ENCODE measurements around the gene CLIC1.
A peak's percentile ranks its signal among the peaks of the same experiment; 100 is the strongest.

The CLIC1 gene

DNA sequence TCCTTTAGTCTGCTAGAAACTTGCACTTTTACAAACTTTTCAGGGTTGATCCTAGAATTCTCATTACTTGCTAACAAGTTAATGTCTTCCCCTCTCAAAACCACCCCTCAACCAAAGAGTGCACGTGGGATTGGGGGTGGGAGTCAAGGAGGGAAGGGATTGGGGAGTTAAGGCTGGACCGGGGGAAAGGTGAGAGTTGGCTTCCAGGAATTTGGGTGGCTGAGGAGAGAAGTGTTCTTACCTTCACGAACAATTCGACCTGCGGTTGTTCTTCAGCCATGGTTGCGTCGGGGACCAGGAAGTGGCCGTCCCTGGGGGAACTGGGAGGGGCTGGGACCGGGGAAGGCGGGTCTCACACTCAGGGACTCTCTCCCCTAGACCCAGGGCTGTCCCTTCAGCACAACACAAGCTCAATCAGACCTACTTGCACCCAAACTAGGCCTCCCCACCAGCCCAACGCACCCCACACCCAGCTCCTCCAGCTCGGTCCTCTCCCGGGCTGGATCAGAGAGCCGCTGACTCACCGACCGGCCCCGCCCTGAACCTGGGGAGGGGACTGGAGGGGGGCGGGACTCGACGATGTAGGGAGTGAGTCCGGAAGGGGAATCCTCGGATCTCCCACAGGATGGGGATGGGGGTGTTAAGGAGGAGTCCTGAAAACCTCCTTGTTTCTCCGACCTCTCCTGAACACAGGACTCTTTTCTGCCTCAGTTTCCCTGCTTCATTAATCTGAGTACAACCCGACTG, at the start of gene CLIC1:
Gene CLIC1 (minus strand): TSS at position 510 of the 747 bp plus-strand sequence. CDS start 230 bp downstream, at position 280.
- DNase-seq (ENCODE audit: low read depth), result peak; percentile 64

GRCh38 chr6:31785475-31785874, 49.1 kb upstream of the CLIC1 start:
- DNase-seq (ENCODE audit: low read depth), result no peak

GRCh38 chr6:31784098-31784925, 48.0 kb upstream of the CLIC1 start:
- no peak for DNase-seq (ENCODE audit: low read depth)

- no peak for DNase-seq (ENCODE audit: low read depth)
These were observed 46.0 kb upstream of the CLIC1 start for GRCh38 chr6:31782126-31782855.

DNA sequence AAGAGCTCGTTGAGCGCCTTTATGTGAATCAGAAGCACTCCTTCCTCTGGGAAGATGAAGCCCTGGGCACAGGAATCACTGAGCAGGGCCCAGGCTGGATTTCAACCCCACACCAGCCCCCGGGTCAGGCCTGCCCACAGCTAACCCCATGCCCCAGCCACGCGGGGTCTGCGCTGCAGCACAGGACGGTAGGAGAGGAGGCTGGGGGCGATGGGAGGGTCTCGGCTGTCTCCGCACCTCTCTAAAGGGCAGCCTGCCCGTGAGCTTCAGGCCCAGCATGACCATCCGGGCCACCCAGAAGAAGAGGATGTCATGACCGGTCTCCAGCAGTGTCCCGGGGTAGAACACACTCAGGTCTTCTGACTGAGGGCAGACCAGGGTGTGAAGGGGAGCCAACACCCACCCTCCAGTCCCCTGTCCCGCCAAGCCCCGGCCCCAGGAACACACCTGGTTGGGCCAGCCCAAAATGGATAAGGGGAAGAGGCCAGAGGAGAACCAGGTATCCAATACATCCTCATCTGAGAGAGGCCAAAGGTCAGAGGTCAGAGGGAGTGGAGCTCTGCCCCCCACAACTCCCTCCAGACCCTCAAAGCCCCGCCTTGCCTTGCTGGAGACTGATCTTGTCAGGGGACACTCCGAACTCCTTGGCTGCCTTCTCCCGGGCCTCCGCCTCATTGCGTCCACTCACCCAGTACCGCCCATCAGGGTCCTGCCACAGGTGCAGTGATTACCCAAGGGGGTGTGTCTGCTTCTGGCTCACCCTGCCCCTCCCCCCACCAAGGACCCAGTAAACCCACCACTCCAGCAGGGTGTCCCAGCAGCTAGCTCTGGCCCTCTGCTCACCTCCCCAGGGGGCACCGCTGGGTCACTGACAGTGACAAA, 45.2 kb upstream of the CLIC1 start:
- no peak for DNase-seq (ENCODE audit: low read depth)

DNA sequence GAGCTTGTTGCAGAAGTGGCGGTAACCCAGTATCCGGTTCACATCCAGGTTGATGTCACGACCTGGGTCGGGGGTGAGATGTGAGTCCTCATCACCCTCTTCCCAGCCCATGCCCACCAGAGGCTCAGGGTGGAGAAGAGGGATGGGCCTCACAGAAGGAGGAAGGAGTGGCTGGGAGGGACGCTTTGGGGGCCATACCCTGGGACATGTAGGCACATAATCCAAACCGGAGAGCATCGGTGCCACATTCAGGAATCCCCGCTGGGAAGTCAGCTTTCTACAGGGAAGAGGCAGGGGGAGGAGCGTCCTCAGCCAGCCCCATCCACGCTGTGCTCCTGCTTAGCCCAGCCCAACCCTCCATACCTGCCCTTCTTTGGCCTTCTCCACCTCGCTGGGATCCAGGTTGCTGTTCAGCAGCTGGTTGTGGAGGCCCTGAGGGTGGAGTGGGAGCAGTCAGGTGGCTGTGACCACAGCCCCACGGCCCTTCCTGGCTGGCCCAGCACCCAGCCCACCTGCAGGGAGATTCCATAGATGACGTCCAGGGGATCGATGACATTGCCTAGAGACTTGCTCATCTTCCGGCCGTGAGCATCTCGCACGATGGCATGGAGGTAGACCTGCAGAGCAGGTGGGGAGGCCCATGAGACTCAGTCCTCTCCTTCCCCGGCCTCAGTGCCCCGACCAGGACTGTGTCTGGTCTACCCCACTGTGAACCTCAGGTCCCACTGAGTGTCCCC, 44.3 kb upstream of the CLIC1 start:
- no peak for DNase-seq (ENCODE audit: low read depth)

GRCh38 chr6:31779908-31780307, 43.6 kb upstream of the CLIC1 start:
- DNase-seq (ENCODE audit: low read depth), result no peak

GRCh38 chr6:31778999-31779885, 42.9 kb upstream of the CLIC1 start:
- no peak for DNase-seq (ENCODE audit: low read depth)

- DNase-seq (ENCODE audit: low read depth), result no peak
These were observed 41.9 kb upstream of the CLIC1 start for GRCh38 chr6:31778193-31778592.

- DNase-seq (ENCODE audit: low read depth), result no peak
These were observed 41.3 kb upstream of the CLIC1 start for GRCh38 chr6:31777667-31778050.

DNA sequence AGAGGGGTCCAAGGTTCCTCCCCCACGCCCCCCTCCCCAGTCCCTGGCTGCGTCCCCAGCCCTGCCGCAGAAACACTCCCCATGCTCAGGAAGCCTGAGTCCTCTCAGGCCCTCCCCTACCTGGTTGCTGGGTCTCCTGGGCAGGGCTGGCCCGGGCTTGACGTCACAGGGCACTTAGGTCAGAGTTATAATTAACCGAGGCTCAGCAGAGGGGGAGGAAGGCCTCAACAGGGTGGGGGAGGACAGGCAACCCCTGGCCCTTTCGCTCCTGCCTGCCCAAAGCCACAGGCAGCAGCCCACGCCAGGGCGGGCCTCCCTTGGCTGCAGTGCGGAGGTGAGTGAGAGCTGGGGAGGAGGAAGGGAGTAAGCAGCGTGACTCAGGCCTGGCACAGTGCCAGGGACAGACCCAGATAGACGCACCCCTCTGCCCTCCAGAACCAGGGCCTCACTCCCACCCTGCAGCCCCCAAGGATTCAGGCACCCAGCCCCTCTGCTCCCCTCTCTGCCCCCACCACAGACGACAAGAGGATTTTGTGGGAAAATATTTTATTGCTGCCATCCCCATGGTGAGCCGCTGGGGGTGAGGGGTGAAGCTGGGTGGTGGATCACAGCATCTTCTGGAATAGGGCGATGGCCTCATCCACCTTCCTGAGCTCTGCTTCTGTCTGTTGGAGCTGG, 40.8 kb upstream of the CLIC1 start, which contains the start of gene VWA7:
Gene VWA7 (minus strand): TSS at position 340 of the 678 bp plus-strand sequence. CDS start 549 bp downstream, outside the sequence.
- DNase-seq (ENCODE audit: low read depth), result peak; percentile 53

DNA sequence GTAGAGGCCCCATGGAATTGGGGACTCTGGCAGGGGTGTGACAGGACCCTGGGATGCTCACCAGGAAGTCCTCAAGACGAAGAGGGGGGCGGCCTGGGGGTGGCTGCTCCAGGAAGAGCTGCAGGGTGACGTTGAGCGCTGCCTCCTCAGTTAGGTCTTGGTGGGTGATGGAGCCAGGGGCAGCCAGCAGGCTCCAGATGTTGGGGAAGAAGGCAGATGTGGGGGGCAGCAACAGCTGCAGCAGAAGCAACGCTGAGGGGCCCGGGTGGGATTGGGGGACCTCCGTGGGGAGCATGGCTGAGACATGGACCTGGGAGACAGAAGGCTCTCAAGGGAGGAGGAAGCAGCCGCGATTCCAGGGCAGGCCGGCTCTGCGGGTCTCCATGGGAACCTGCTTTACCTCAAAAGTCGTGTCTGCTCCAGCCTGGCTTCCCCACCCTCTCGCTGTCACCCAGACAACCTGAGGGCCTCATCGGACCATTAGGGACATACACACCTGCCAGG, 40.2 kb upstream of the CLIC1 start:
- DNase-seq (ENCODE audit: low read depth), result no peak

- no peak for DNase-seq (ENCODE audit: low read depth)
These were observed 39.5 kb upstream of the CLIC1 start for GRCh38 chr6:31775633-31776484.

DNA sequence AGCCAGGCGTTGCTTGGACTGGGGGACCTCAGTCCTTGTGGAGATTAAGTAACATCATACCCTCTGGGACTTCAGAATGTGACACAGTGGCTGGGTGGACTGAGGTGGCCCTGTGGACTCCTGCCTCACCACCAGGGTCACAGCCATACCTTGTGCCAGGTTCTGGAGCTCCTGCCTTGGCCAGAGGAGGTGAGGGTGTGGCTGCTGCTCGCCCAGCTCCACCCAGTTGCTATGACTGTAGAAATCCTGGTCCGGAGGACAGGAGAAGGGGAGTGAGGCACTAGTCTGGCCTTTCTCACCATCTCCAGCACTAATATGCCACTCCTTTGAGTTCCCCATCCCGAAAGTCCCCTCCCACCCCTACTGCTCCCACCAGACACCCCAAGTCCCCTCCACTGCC, 38.9 kb upstream of the CLIC1 start:
- no peak for DNase-seq (ENCODE audit: low read depth)

GRCh38 chr6:31771992-31772358, 35.6 kb upstream of the CLIC1 start:
- no peak for DNase-seq (ENCODE audit: low read depth)

DNA sequence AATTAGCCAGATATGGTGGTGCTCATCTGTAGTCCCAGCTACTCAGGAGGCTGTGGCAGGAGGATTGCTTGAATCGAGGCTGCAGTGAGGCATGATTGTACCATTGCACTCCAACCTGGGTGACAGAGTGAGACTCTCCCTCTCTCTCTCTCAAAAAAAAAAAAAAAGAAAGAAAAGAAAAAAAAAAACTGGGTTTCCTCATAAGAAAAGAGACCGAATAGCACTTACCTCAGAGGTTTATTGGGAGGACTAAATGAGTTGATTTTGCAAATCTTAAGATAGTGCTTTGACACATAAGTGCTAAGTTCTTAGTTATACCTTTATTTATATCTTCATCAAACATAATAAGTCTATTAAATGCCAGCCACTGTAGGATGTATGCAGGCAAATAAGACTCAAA, 34.5 kb upstream of the CLIC1 start:
- no peak for DNase-seq (ENCODE audit: low read depth)

DNA sequence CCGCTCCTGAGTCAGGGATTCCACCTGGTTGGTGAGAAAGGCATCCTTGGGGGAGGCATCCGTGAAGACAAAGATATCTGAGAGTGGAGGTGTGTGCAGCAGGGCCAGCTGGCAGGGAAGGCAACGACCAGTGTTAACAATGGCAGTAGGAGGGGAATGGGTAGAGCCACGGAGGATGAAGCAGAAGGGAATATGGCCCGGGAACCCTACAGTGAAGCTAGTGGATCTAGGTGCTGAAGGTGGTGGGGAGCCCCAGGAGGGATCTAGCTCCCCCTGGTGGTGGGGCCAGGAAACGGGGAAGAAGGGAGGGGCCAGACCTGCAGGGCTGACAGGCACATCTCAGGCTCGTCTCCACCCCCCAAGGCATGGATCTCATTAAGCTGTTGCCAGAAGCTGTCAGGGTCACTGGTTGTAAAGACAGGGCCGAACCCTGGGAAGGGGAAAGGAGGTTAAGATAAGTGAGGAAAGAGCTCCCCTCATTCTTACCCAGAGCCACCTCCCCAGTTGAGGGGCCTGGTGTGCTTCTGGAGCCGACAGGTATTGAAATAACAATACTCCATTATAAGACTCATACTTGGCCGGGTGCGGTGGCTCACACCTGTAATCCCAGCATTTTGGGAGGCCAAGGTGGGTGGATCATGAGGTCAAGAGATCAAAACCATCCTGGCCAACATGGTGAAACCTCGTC, 33.5 kb upstream of the CLIC1 start:
- peak; percentile 75 for DNase-seq (ENCODE audit: low read depth)

Data from activated T-cell treated with anti-CD3 and anti-CD28 coated beads for 1 hour (primary cell).